IMR-90 (cell line): ENCODE results near the gene CFAP43. TPM values are rescaled to one million over a fixed set of nuclear protein-coding genes. Genes with fewer than 3 reads are reported as not detected.

Experiments used
- ATAC-seq: fragments of 200-7000 bp; cut with Tn5 transposase; 2 replicates; pipeline ENCODE4 v1.9.1; 2020; ENCODE audit warnings: low read depth, mild to moderate bottlenecking, moderate library complexity
- BruUV-seq: library from RNA; stranded (reverse); fragments of 400-500 nt; replicated peaks from 2 replicates; lab custom pipeline; 2021; lab: Mats Ljungman, UMichigan
- CTCF ChIA-PET: fragments of 300-600 bp; formaldehyde crosslinking; extraction: SDS; loops from one replicate; lab custom pipeline; 2021; ENCODE audit warnings: antibody characterized with exemption; lab: Yijun Ruan, JAX
- POLR2A ChIA-PET: fragments of 300-600 bp; sonication (Branson Sonifier 250); formaldehyde crosslinking; loops from one replicate; lab custom pipeline; 2022; ENCODE audit warnings: antibody characterized with exemption; ENCODE audit not compliant: unreplicated experiment; lab: Charles Lee
- DNase-seq: peaks from one replicate; pipeline ENCODE4 v3.0.0; 2013
- H2AFZ ChIP-seq: replicated peaks from 2 replicates; pipeline ENCODE3; 2013; ENCODE audit warnings: low read length, mild to moderate bottlenecking; ENCODE audit not compliant: poor library complexity
- H2AK5ac ChIP-seq: 2 replicates; pipeline ENCODE4 v1.6.1; 2013; ENCODE audit warnings: low read depth, low read length, inconsistent platforms
- H2AK9ac ChIP-seq: replicated peaks from 2 replicates; pipeline ENCODE3; 2013; ENCODE audit warnings: mild to moderate bottlenecking, low read depth, low read length, moderate library complexity; ENCODE audit not compliant: poor library complexity
- H2BK120ac ChIP-seq: 2 replicates; pipeline ENCODE4 v1.6.1; 2013; ENCODE audit warnings: low read depth, low read length, inconsistent platforms
- H2BK15ac ChIP-seq: 3 replicates; pipeline ENCODE4 v1.6.1; 2013; ENCODE audit warnings: low read depth, low read length, inconsistent platforms
- H2BK20ac ChIP-seq: 2 replicates; pipeline ENCODE4 v1.6.1; 2013; ENCODE audit warnings: low read depth, mild to moderate bottlenecking, inconsistent platforms, low read length, moderate library complexity
- H2BK5ac ChIP-seq: 2 replicates; pipeline ENCODE4 v1.6.1; 2013; ENCODE audit warnings: mild to moderate bottlenecking, low read depth, low read length, inconsistent platforms; ENCODE audit not compliant: poor library complexity, severe bottlenecking
- H3K14ac ChIP-seq: replicated peaks from 2 replicates; pipeline ENCODE4 v1.6.1; 2013; ENCODE audit warnings: low read depth, low read length, inconsistent platforms
- H3K18ac ChIP-seq: 2 replicates; pipeline ENCODE4 v1.6.1; 2013; ENCODE audit warnings: low read depth, low read length, control low read depth
- H3K23ac ChIP-seq: 2 replicates; pipeline ENCODE4 v1.6.1; 2013; ENCODE audit warnings: low read depth, low read length, inconsistent platforms
- H3K27ac ChIP-seq: 2 replicates; pipeline ENCODE4 v1.5.1; 2013; ENCODE audit warnings: mild to moderate bottlenecking, control low read depth, low read length; ENCODE audit not compliant: insufficient read depth
- H3K27me3 ChIP-seq: 2 replicates; pipeline ENCODE4 v1.6.1; 2013; ENCODE audit warnings: low read length; ENCODE audit not compliant: control insufficient read depth, insufficient read depth
- H3K36me3 ChIP-seq: 2 replicates; pipeline ENCODE4 v1.6.1; 2013; ENCODE audit warnings: low read length, mixed read lengths; ENCODE audit not compliant: control insufficient read depth, insufficient read depth
- H3K4ac ChIP-seq: 2 replicates; pipeline ENCODE4 v1.6.1; 2013; ENCODE audit warnings: low read depth, low read length, inconsistent platforms
- H3K4me1 ChIP-seq: 2 replicates; pipeline ENCODE4 v1.6.1; 2013; ENCODE audit warnings: low read length, mixed read lengths; ENCODE audit not compliant: control insufficient read depth, insufficient read depth
- H3K4me2 ChIP-seq: 2 replicates; pipeline ENCODE4 v1.6.1; 2013; ENCODE audit warnings: low read depth, mild to moderate bottlenecking, control low read depth, low read length, moderate library complexity
- H3K4me3 ChIP-seq: 2 replicates; pipeline ENCODE4 v1.5.1; 2013; ENCODE audit warnings: low read depth, mild to moderate bottlenecking, control low read depth, low read length, moderate library complexity; ENCODE audit not compliant: insufficient read depth
- H3K56ac ChIP-seq: 2 replicates; pipeline ENCODE4 v1.6.1; 2013; ENCODE audit warnings: low read length, inconsistent platforms; ENCODE audit not compliant: insufficient read depth; ENCODE audit errors: extremely low read depth
- H3K79me1 ChIP-seq, 2 experiments: 2 replicates each; pipeline ENCODE4 v1.6.1; 2013; ENCODE audit warnings: low read length in 2 of 2, inconsistent platforms in 1 of 2, low read depth in 1 of 2
- H3K9ac ChIP-seq: 2 replicates; pipeline ENCODE4 v1.6.1; 2013; ENCODE audit warnings: low read depth, low read length, control low read depth
- H3K9me1 ChIP-seq: 2 replicates; pipeline ENCODE4 v1.6.1; 2013; ENCODE audit warnings: low read length, inconsistent platforms; ENCODE audit not compliant: insufficient read depth
- H3K9me3 ChIP-seq: 2 replicates; pipeline ENCODE4 v1.6.1; 2013; ENCODE audit warnings: low read length; ENCODE audit not compliant: control insufficient read depth, insufficient read depth
- H4K20me1 ChIP-seq: 2 replicates; pipeline ENCODE4 v1.6.1; 2013; ENCODE audit warnings: low read length, inconsistent platforms; ENCODE audit not compliant: insufficient read depth
- H4K5ac ChIP-seq: 2 replicates; pipeline ENCODE4 v1.6.1; 2013; ENCODE audit warnings: mild to moderate bottlenecking, low read depth, low read length, control low read depth
- H4K8ac ChIP-seq, 2 experiments: 2 replicates each; pipeline ENCODE4 v1.6.1; 2013; ENCODE audit warnings: low read depth in 2 of 2, low read length in 2 of 2, control low read depth in 1 of 2, inconsistent platforms in 1 of 2
- H4K91ac ChIP-seq: 2 replicates; pipeline ENCODE4 v1.6.1; 2013; ENCODE audit warnings: low read depth, low read length, inconsistent platforms; ENCODE audit not compliant: insufficient read depth
- CHD1 ChIP-seq: IDR thresholded peaks from 2 replicates; pipeline ENCODE4 v1.6.1; 2012; ENCODE audit warnings: low read depth, low read length, improper control_type of control experiment
- RCOR1 ChIP-seq: IDR thresholded peaks from 2 replicates; pipeline ENCODE4 v1.6.1; 2012; ENCODE audit warnings: mild to moderate bottlenecking, low read length, improper control_type of control experiment; ENCODE audit not compliant: insufficient replicate concordance
- WGBS, 2 experiments: methylation state at CpG; one replicate each; pipeline versions ENCODE4 v1.1.5 to v1.1.7; 2013; ENCODE audit warnings: missing lambda C conversion rate in 2 of 2; ENCODE audit not compliant: insufficient read length in 1 of 2; ENCODE audit errors: extremely low coverage in 2 of 2; 5-methylcytosine and 5-hydroxymethylcytosine counted together
- dilution Hi-C: fragments of 300-500 bp; cut with HindIII; formaldehyde crosslinking; loops from one replicate; pipeline ENCODE4 v1.14.3; 2018; ENCODE audit warnings: low sequenced_read_pairs; ENCODE audit not compliant: unreplicated experiment
- in situ Hi-C: fragments of 300-500 bp; cut with MboI; formaldehyde crosslinking; loops from 3 replicates; pipeline ENCODE4 v1.14.3; 2019; ENCODE audit warnings: low sequenced_read_pairs, inconsistent platforms, mixed read lengths
- intact Hi-C: fragments of 100-400 bp; cut with micrococcal nuclease; formaldehyde crosslinking; loops from 2 replicates; pipeline ENCODE4 v1.10.0; 2022
- polyA plus RNA-seq, 3 experiments: library from polyadenylated mRNA; depleted of rRNA; stranded (reverse); fragments of >200 nt; gene quantifications; 2 replicates each; pipeline ENCODE4 v1.2.3, GENCODE V29; 2012; ENCODE audit warnings: low replicate concordance in 1 of 3
- total RNA-seq: library from RNA; depleted of rRNA; stranded (reverse); fragments of >200 nt; gene quantifications from 2 replicates; pipeline ENCODE4 v1.2.3, GENCODE V29; 2012

The CFAP43 gene
- total and polyA plus RNA-seq, 2 of the 4 experiments (the other 2 are of a cell fraction): under 0.01 to 0.05 TPM

DNA sequence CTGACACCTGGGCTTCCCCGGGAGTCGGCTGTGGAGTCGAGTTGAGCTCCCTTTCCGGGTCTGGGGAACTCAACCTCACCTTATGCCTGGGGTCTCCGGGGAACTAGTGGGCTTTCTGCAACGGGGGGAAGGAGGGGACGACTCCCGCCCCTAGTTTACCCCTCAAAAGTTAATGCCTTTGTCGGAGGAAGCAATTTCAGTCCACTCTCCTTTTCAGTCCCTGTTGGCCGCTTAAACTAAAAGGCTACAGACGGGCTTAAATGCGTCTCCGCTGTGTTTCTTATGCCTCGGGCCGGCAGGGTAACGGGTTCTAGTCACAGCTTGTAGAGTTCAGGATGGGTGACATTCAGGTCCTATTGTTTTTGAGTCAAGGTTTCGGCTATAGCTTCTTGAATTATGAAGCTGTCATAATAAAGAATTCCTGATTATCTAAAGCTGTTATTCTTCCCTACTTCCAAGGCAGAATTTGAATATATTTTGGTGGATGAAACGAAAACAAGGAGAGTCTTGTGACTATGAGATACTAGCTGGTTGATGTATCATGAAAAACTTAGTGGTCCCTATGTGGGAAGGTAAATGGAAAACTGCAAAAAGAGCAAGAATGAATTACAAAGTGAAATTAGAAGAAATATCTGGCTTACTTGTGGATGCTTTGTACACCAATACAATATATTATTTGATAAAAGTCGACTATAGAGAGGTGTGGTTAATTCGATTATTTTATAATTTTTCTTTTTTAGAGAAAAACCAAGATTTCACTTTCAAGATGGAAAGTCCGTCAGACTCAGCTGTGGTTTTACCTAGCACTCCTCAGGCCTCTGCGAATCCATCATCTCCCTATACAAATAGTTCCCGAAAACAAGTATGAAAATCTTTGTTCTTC is 109.7 kb downstream of the CFAP43 start:
- Histone ChIP-seq H3K9ac (peak overlapping the region; percentile 74), H3K56ac (peak overlapping the region; percentile 44; the same call in 1 of the 2 replicates), H3K79me1 (peaks cover 0 to 7% of the 10 kb centered on the region in 2 experiments; a peak in 2 of 4 replicates), H2BK120ac (no peak overlapping the region), H4K91ac (no peak overlapping the region), H3K23ac (peak overlapping the region; percentile 34), H3K4me1 (no peaks in the 10 kb centered on the region; the same call in 1 of the 2 replicates), H3K27me3 (no peaks in the 10 kb centered on the region), H3K36me3 (no peaks in the 10 kb centered on the region), H2BK5ac (peak overlapping the region; percentile 11), H4K5ac (peak overlapping the region; percentile 16; the same call in 1 of the 2 replicates), H3K9me3 (no peaks in the 10 kb centered on the region), H3K4me2 (peak overlapping the region; percentile 76), H3K9me1 (no peaks in the 10 kb centered on the region; the same call in 1 of the 2 replicates), H2AK5ac (no peak overlapping the region), H3K4me3 (peak overlapping the region; percentile 85), H2BK15ac (no peak overlapping the region), H4K8ac (peak overlapping the region; percentile 71 to 73; a peak in 3 of 4 replicates), H3K4ac (peak overlapping the region; percentile 32; the same call in 1 of the 2 replicates), H2AFZ (peak overlapping the region; percentile 96), H3K18ac (no peak overlapping the region), H3K27ac (peak overlapping the region; percentile 21; the same call in 1 of the 2 replicates), H3K14ac (peak overlapping the region; percentile 29), H2AK9ac (peak overlapping the region; percentile 74), H4K20me1 (no peaks in the 10 kb centered on the region), H2BK20ac (no peak overlapping the region)
- ATAC-seq (peak; percentile 0; the same call in 1 of the 2 replicates), DNase-seq (peak; percentile 2)
- ChIA-PET POLR2A (interaction anchor here (0.6 to 1.3 kb wide), 2 partner anchors 12 to 139 kb away, joined by 3 to 6 read pairs; no protein-coding TSS in a partner anchor), CTCF (interaction anchor here (0.5 to 2.1 kb wide), 11 partner anchors 10 to 235 kb away, joined by 3 to 8 read pairs (median 3); no protein-coding TSS in a partner anchor)
- no TSS peak for BruUV-seq
- intact Hi-C loops (loop anchor here (5.0 kb wide), 2 partner anchors 85 to 230 kb away; partner anchors contain the start of gene CFAP58), dilution Hi-C loops (no loop called here), in situ Hi-C loops (loop anchor here (5.0 kb wide), 1 partner anchor 235 kb away; no protein-coding TSS in a partner anchor)
- TF ChIP-seq RCOR1 (no peak), CHD1 (no peak)
- no CpG with 5 or more reads among the region's 23 CpGs for WGBS, 2 experiments
